ACC112 (cell line): ENCODE data around the gene LCAT.

Experiments
- H2AFZ ChIP-seq: fragments of 200-600 bp; sonication (generic); one replicate; pipeline ENCODE4 v1.6.0; 2017; ENCODE audit warnings: antibody characterized with exemption, low read length; ENCODE audit not compliant: unreplicated experiment
- H3K27ac ChIP-seq: fragments of 200-600 bp; sonication (generic); 2 replicates; pipeline ENCODE4 v1.5.1; 2014; ENCODE audit warnings: low read depth, mild to moderate bottlenecking, antibody characterized with exemption, low read length, moderate library complexity
- H3K27me3 ChIP-seq: fragments of 200-600 bp; sonication (generic); 2 replicates; pipeline ENCODE4 v1.6.1; 2014; ENCODE audit warnings: mild to moderate bottlenecking, antibody characterized with exemption, low read length, moderate library complexity, mixed read lengths; ENCODE audit not compliant: insufficient read depth
- H3K36me3 ChIP-seq: fragments of 200-600 bp; sonication (generic); 2 replicates; pipeline ENCODE4 v1.6.1; 2016; ENCODE audit warnings: mild to moderate bottlenecking, antibody characterized with exemption, low read length, moderate library complexity, mixed read lengths; ENCODE audit not compliant: insufficient read depth
- H3K4me1 ChIP-seq: fragments of 200-600 bp; sonication (generic); one replicate; pipeline ENCODE4 v1.6.1; 2016; ENCODE audit warnings: low read length, mixed read lengths; ENCODE audit not compliant: insufficient read depth, unreplicated experiment, control insufficient read depth
- H3K4me3 ChIP-seq: fragments of 200-600 bp; sonication (generic); 2 replicates; pipeline ENCODE4 v1.5.1; 2014; ENCODE audit warnings: mild to moderate bottlenecking, low read depth, low read length
- H3K79me2 ChIP-seq: fragments of 200-600 bp; sonication (generic); one replicate; pipeline ENCODE4 v1.6.0; 2016; ENCODE audit warnings: low read length; ENCODE audit not compliant: control insufficient read depth, unreplicated experiment, insufficient read depth

Gene LCAT

GRCh38 chr16:67959536-67960329 is 15.8 kb upstream of the LCAT start:
- Histone ChIP-seq H2AFZ (no peak overlapping the region), H3K36me3 (peaks cover 35% of the 10 kb centered on the region; the same call in 1 of the 2 replicates), H3K4me3 (peak overlapping the region; percentile 36; the same call in 1 of the 2 replicates), H3K27ac (peak overlapping the region; percentile 68), H3K27me3 (no peaks in the 10 kb centered on the region), H3K79me2 (peaks cover 50% of the 10 kb centered on the region), H3K4me1 (peaks cover 44% of the 10 kb centered on the region)

- Histone ChIP-seq H2AFZ (no peak overlapping the region), H3K36me3 (peaks cover 34% of the 10 kb centered on the region; the same call in 1 of the 2 replicates), H3K27ac (no peak overlapping the region), H3K4me3 (no peak overlapping the region), H3K79me2 (peaks cover 30% of the 10 kb centered on the region), H3K27me3 (no peaks in the 10 kb centered on the region), H3K4me1 (peaks cover 32% of the 10 kb centered on the region)
These were observed 13.7 kb upstream of the LCAT start for GRCh38 chr16:67957622-67958021.

GRCh38 chr16:67954421-67955196 is 10.7 kb upstream of the LCAT start:
- peaks cover 17% of the 10 kb centered on the region for H3K79me2 ChIP-seq
- H3K27me3 ChIP-seq, result no peaks in the 10 kb centered on the region
- H2AFZ ChIP-seq, result no peak overlapping the region
- peaks cover 10% of the 10 kb centered on the region for H3K4me1 ChIP-seq
- H3K27ac ChIP-seq, result no peak overlapping the region
- no peak overlapping the region for H3K4me3 ChIP-seq
- peaks cover 24% of the 10 kb centered on the region; the same call in 1 of the 2 replicates for H3K36me3 ChIP-seq

- no peaks in the 10 kb centered on the region for H3K27me3 ChIP-seq
- H3K4me1 ChIP-seq, result peaks cover 2% of the 10 kb centered on the region
- no peak overlapping the region for H2AFZ ChIP-seq
- H3K27ac ChIP-seq, result no peak overlapping the region
- H3K36me3 ChIP-seq, result peaks cover 23% of the 10 kb centered on the region; the same call in 1 of the 2 replicates
- H3K79me2 ChIP-seq, result peaks cover 11% of the 10 kb centered on the region
- H3K4me3 ChIP-seq, result no peak overlapping the region
These were observed 9.9 kb upstream of the LCAT start for GRCh38 chr16:67953641-67954375.

- Histone ChIP-seq H3K4me3 (no peak overlapping the region), H3K36me3 (peaks cover 30% of the 10 kb centered on the region; the same call in 1 of the 2 replicates), H3K27me3 (no peaks in the 10 kb centered on the region), H2AFZ (no peak overlapping the region), H3K79me2 (peaks cover 2% of the 10 kb centered on the region), H3K27ac (no peak overlapping the region), H3K4me1 (no peaks in the 10 kb centered on the region)
These were observed 7.6 kb upstream of the LCAT start for GRCh38 chr16:67951485-67951884.

GRCh38 chr16:67950335-67950843 is 6.5 kb upstream of the LCAT start:
- H3K36me3 ChIP-seq, result peaks cover 38% of the 10 kb centered on the region; the same call in 1 of the 2 replicates
- no peak overlapping the region for H3K4me3 ChIP-seq
- no peak overlapping the region for H2AFZ ChIP-seq
- H3K27ac ChIP-seq, result no peak overlapping the region
- H3K79me2 ChIP-seq, result peaks cover 2% of the 10 kb centered on the region
- H3K4me1 ChIP-seq, result no peaks in the 10 kb centered on the region
- no peaks in the 10 kb centered on the region for H3K27me3 ChIP-seq

GRCh38 chr16:67949645-67950044 is 5.7 kb upstream of the LCAT start:
- H3K27ac ChIP-seq, result no peak overlapping the region
- H3K27me3 ChIP-seq, result no peaks in the 10 kb centered on the region
- no peaks in the 10 kb centered on the region for H3K4me1 ChIP-seq
- H2AFZ ChIP-seq, result no peak overlapping the region
- no peak overlapping the region for H3K4me3 ChIP-seq
- H3K36me3 ChIP-seq, result peaks cover 32% of the 10 kb centered on the region; the same call in 1 of the 2 replicates
- peaks cover 2% of the 10 kb centered on the region for H3K79me2 ChIP-seq

- Histone ChIP-seq H3K79me2 (peaks cover 2% of the 10 kb centered on the region), H2AFZ (no peak overlapping the region), H3K4me3 (no peak overlapping the region), H3K27ac (no peak overlapping the region), H3K36me3 (peaks cover 25% of the 10 kb centered on the region; the same call in 1 of the 2 replicates), H3K27me3 (no peaks in the 10 kb centered on the region), H3K4me1 (no peaks in the 10 kb centered on the region)
These were observed 4.1 kb upstream of the LCAT start for GRCh38 chr16:67948015-67948414.

GRCh38 chr16:67946966-67947558 is 3.1 kb upstream of the LCAT start:
- H3K4me3 ChIP-seq, result no peak overlapping the region
- no peak overlapping the region for H3K27ac ChIP-seq
- H2AFZ ChIP-seq, result no peak overlapping the region
- peaks cover 25% of the 10 kb centered on the region; the same call in 1 of the 2 replicates for H3K36me3 ChIP-seq
- peaks cover 2% of the 10 kb centered on the region for H3K79me2 ChIP-seq
- no peaks in the 10 kb centered on the region for H3K27me3 ChIP-seq
- no peaks in the 10 kb centered on the region for H3K4me1 ChIP-seq

GRCh38 chr16:67946128-67946569 is 2.2 kb upstream of the LCAT start:
- no peak overlapping the region for H3K27ac ChIP-seq
- no peak overlapping the region for H3K4me3 ChIP-seq
- no peaks in the 10 kb centered on the region for H3K4me1 ChIP-seq
- H3K36me3 ChIP-seq, result peaks cover 25% of the 10 kb centered on the region; the same call in 1 of the 2 replicates
- H2AFZ ChIP-seq, result no peak overlapping the region
- no peaks in the 10 kb centered on the region for H3K27me3 ChIP-seq
- H3K79me2 ChIP-seq, result peaks cover 2% of the 10 kb centered on the region
